Brain microvascular endothelial cell (primary cell): ENCODE data around the gene TACC3.

ENCODE experiments used
- DNase-seq: peaks from one replicate; pipeline ENCODE4 v3.0.0-alpha.2; 2020
- H3K27ac ChIP-seq: fragments of 250-450 bp; sonication (Bioruptor Pico); 2 replicates; pipeline ENCODE4 v1.5.1; 2020; ENCODE audit warnings: mild to moderate bottlenecking, moderate library complexity
- H3K27me3 ChIP-seq: fragments of 250-450 bp; sonication (Bioruptor Pico); replicated peaks from 2 replicates; pipeline ENCODE4 v1.5.1; 2020; ENCODE audit warnings: mild to moderate bottlenecking
- H3K36me3 ChIP-seq: fragments of 250-450 bp; sonication (Bioruptor Pico); replicated peaks from 2 replicates; pipeline ENCODE4 v1.5.1; 2020; ENCODE audit warnings: mild to moderate bottlenecking
- H3K4me3 ChIP-seq: 2 replicates; pipeline ENCODE4 v1.5.1; 2011; ENCODE audit warnings: low read depth, mild to moderate bottlenecking, control low read depth, low read length, moderate library complexity
- in situ Hi-C: cut with HindIII; loops from 2 replicates; pipeline ENCODE4 v1.10.0; 2017; ENCODE audit warnings: low sequenced_read_pairs, low pct_ligation_motif_present
- TF ChIP-seq, protein P1 (sequence below): IDR thresholded peaks from 2 replicates; pipeline ENCODE4 v1.5.1; 2011; ENCODE audit warnings: low read depth, mild to moderate bottlenecking, moderate library complexity, low read length, control low read depth, inconsistent platforms; ENCODE audit errors: missing control alignments

Gene TACC3

DNA sequence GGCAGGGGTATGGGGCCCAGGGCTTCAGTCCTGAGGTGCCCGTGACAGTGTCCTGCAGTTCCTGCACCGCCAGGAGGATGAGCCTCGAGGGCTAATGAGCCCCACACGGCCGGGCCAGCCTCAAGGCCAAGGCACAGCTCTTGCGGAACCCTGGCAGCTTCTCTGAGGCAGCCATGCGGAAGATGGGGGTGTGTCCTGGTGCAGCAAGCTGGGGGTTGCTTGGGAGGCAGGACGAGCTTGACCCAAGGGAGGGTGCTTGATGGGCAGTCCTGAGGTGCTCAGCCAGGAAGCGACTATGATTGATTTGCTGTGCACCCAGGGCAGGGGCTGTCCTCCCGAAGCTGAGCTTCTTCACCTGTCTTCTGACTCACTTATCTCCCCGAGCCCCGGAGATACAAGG, 62.6 kb downstream of the TACC3 start:
- no peaks in the 10 kb centered on the region for H3K27me3 ChIP-seq
- TF ChIP-seq, protein P1, sequence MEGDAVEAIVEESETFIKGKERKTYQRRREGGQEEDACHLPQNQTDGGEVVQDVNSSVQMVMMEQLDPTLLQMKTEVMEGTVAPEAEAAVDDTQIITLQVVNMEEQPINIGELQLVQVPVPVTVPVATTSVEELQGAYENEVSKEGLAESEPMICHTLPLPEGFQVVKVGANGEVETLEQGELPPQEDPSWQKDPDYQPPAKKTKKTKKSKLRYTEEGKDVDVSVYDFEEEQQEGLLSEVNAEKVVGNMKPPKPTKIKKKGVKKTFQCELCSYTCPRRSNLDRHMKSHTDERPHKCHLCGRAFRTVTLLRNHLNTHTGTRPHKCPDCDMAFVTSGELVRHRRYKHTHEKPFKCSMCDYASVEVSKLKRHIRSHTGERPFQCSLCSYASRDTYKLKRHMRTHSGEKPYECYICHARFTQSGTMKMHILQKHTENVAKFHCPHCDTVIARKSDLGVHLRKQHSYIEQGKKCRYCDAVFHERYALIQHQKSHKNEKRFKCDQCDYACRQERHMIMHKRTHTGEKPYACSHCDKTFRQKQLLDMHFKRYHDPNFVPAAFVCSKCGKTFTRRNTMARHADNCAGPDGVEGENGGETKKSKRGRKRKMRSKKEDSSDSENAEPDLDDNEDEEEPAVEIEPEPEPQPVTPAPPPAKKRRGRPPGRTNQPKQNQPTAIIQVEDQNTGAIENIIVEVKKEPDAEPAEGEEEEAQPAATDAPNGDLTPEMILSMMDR: no peak
- in situ Hi-C loops: no loop called here
- H3K36me3 ChIP-seq: no peaks in the 10 kb centered on the region
- no peak overlapping the region for H3K4me3 ChIP-seq
- H3K27ac ChIP-seq: no peak overlapping the region
- no peak for DNase-seq

DNA sequence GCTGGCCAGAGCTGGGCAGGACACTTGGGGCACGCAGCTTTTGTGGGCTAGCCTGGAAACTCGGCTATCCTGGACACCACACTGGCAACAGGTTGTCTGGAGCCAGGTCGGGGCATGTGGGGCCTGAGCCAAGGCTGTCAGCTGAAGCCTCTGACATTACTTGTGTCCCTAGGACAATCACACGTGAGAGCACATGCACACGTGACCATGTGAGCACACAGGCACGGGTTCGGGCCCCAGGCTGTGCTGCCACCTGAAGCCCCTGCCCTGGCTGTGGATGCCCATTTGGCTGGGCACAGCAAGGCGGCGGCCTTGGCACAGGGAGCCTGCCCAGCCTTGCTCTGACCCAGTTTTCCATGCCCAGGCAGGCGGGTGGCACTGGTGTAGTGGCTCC, 63.1 kb downstream of the TACC3 start:
- TF ChIP-seq, protein P1: no peak

DNA sequence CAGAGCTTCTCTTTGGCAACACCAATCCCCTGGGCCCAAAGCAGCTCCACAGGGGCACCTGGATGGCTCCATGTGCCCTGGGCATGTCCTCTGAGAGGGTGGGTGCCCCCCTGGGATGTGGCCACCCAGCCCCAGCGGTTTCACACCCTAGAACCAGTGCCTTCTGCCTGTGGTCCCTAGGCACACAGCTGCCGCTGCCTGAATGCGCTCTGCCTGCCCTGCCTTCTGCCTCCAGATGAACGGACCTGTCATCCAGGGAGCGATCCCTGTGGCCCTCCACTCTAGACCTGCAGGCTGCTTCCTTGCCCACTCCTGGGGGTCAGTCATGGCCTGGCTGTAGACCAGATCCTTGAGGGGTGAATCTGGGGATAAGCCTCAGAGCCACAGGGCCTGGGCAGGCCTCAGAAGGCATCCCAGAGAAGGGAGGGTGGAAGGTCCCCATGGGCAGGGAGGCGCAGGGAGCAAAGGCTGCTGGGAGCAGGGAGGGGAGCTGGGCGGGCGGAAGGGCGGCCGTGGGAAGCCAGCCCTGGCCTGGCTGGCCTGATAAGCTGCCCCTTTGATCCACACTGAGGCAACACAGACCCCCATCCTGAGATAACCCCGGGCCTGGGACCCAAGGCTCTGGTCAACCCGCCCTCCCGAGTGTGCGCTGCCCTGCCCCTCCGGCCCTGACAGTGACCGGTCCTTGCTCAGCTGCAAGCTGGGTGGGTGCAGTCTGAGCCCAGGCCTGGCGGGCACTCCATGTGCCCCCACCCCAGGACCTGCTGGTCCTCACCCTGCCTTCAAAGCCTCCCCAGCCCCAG, 63.7 kb downstream of the TACC3 start:
- in situ Hi-C loops: no loop called here
- H3K27ac ChIP-seq: no peak overlapping the region
- TF ChIP-seq, protein P1: no peak
- H3K4me3 ChIP-seq: no peak overlapping the region
- H3K36me3 ChIP-seq: no peaks in the 10 kb centered on the region
- no peaks in the 10 kb centered on the region for H3K27me3 ChIP-seq
- no peak for DNase-seq

More for the DNA sequence above, 63.1 kb downstream of the TACC3 start:
- no peaks in the 10 kb centered on the region for H3K27me3 ChIP-seq
- H3K4me3 ChIP-seq: no peak overlapping the region
- no peak for DNase-seq
- H3K27ac ChIP-seq: no peak overlapping the region
- in situ Hi-C loops: no loop called here
- H3K36me3 ChIP-seq: no peaks in the 10 kb centered on the region

DNA sequence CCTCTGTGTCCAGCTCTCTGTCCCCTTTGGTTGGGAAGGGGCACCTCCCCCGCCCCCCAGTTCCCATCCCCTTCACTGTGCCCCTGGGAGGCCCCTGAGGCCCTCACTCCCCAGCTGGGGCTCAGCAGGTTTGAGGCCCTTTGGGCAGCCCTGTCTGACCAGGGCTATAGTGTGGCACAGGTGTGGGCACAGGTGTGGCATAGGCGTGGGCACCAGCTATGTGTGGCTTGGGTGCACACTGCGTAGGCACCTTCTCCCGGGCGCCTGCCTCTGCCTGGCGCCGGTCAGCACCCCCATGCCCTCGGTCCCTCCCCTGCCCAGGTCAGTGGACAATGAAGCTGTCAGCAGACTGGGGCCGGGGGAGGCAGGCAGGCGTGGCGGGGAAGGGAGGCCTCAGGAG, 64.3 kb downstream of the TACC3 start:
- no peak for DNase-seq
- no peaks in the 10 kb centered on the region for H3K27me3 ChIP-seq
- in situ Hi-C loops: no loop called here

DNA sequence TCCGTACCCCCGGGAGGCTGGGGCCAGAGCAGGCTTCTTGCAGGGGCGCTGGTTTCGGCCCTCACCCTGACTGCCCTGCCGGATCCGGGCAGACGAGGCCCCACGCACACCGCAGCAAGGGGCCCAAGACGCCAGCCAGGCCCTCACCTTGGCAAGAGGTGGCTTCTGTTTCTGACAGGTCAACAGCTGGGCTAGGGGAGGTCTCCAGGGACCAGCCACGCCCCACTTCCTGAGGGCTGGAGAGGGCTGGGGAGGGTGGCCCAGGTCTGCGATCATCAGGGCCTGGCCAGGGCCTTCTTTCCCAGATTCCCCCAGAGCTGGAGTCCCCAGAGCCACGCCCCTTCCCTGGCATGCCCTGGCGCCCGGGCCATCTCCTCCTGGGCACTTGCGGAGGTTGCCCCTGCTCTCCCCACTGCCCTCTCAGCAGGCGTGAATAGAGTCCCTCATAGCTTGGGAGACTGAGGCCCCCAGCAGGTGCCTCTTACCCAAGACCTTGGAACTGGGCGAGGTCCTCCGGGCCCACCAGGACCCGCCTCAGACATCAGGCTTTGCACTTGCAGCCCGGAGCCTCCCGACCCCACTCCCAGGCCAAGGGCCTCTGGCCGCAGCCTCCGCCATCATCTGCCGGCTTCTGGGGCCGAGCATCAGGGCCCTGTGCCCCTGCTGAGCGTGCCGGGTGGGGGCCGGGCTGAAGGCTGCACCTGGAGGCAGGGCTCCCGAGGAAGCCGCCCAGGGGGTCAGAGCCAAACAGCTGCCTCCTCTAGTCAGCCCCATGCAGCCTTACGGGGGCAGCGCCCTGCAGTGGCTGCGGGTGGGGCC, 65.4 kb downstream of the TACC3 start:
- no peaks in the 10 kb centered on the region for H3K27me3 ChIP-seq
- in situ Hi-C loops: no loop called here
- no peaks in the 10 kb centered on the region for H3K36me3 ChIP-seq
- TF ChIP-seq, protein P1: no peak
- H3K4me3 ChIP-seq: no peak overlapping the region
- no peak overlapping the region for H3K27ac ChIP-seq
- DNase-seq: no peak

More for the DNA sequence above, 64.3 kb downstream of the TACC3 start:
- TF ChIP-seq, protein P1: no peak
- Histone ChIP-seq H3K36me3 (no peaks in the 10 kb centered on the region), H3K4me3 (no peak overlapping the region), H3K27ac (no peak overlapping the region)
